Peyer's patch (tissue), 4 donors: ENCODE data around the gene UBQLN2. TPM values are rescaled to one million over a fixed set of nuclear protein-coding genes. Genes with fewer than 3 reads are reported as not detected.

ENCODE experiments used
- DNase-seq, 3 donors: peaks; one replicate each; pipeline ENCODE4 v3.0.0-alpha.2; 2017 to 2019
- H3K27ac ChIP-seq, 4 donors: fragments of 200-600 bp; sonication (generic); one replicate each; pipeline ENCODE4 v1.5.1; 2016 to 2019
- H3K27me3 ChIP-seq, 2 donors: fragments of 200-600 bp; sonication (generic); one replicate each; pipeline ENCODE4 v1.5.1; 2019
- H3K36me3 ChIP-seq, 3 donors: fragments of 200-600 bp; sonication (generic); one replicate each; pipeline ENCODE4 v1.5.1; 2016 to 2019
- H3K4me1 ChIP-seq, 4 donors: fragments of 200-600 bp; sonication (generic); one replicate each; pipeline ENCODE4 v1.5.1; 2016 to 2019
- H3K4me3 ChIP-seq, 4 donors: fragments of 200-600 bp; sonication (generic); 1 replicate in 3 of 4; 2 replicates in 1 of 4; pipeline ENCODE4 v1.5.1; 2016 to 2019; ENCODE audit warnings: mild to moderate bottlenecking in 1 of 4
- H3K9me3 ChIP-seq, 4 donors: fragments of 200-600 bp; sonication (generic); one replicate each; pipeline ENCODE4 v1.5.1; 2016 to 2019; ENCODE audit warnings: mild to moderate bottlenecking in 1 of 4
- POLR2A ChIP-seq, 2 donors: fragments of 450-650 bp; IDR thresholded peaks; one replicate each; pipeline ENCODE4 v1.5.1; 2017; ENCODE audit warnings: antibody characterized with exemption in 2 of 2, mild to moderate bottlenecking in 2 of 2, moderate library complexity in 2 of 2
- total RNA-seq, 4 donors: library from RNA; depleted of rRNA; stranded (reverse); fragments of >200 nt; gene quantifications; one replicate each; pipeline ENCODE4 v1.1.0, GENCODE V29; 2016
- TF ChIP-seq, protein P1 (sequence below), 6 experiments: fragments of 450-650 bp in 4 of 6; fragments of 200-600 bp in 2 of 6; sonication (generic) in 1 of 6; IDR thresholded peaks; one replicate each; pipeline ENCODE4 v1.5.1; 2017 to 2019; ENCODE audit warnings: antibody characterized with exemption in 6 of 6, mild to moderate bottlenecking in 3 of 6, moderate library complexity in 1 of 6

UBQLN2 gene
- total RNA-seq, 4 donors from 2014 or later = 21.5 to 24.3 (median 23.5) TPM

- no peaks in the 10 kb centered on the region for H3K9me3 ChIP-seq
- no peak for TF ChIP-seq POLR2A (IDR thresholded peaks at IDR 0.05)
- TF ChIP-seq, protein P1, sequence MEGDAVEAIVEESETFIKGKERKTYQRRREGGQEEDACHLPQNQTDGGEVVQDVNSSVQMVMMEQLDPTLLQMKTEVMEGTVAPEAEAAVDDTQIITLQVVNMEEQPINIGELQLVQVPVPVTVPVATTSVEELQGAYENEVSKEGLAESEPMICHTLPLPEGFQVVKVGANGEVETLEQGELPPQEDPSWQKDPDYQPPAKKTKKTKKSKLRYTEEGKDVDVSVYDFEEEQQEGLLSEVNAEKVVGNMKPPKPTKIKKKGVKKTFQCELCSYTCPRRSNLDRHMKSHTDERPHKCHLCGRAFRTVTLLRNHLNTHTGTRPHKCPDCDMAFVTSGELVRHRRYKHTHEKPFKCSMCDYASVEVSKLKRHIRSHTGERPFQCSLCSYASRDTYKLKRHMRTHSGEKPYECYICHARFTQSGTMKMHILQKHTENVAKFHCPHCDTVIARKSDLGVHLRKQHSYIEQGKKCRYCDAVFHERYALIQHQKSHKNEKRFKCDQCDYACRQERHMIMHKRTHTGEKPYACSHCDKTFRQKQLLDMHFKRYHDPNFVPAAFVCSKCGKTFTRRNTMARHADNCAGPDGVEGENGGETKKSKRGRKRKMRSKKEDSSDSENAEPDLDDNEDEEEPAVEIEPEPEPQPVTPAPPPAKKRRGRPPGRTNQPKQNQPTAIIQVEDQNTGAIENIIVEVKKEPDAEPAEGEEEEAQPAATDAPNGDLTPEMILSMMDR (IDR thresholded peaks at IDR 0.05) = no peak
- H3K4me1 ChIP-seq = no peaks in the 10 kb centered on the region
- H3K36me3 ChIP-seq = no peaks in the 10 kb centered on the region
- peak overlapping the region in 2 of 4 donors; percentile 42 to 59 for H3K27ac ChIP-seq
- no peak overlapping the region for H3K4me3 ChIP-seq
- peak in 2 of 3 donors; percentile 57 to 63 for DNase-seq
- H3K27me3 ChIP-seq = no peaks in the 10 kb centered on the region
Measured at GRCh38 chrX:56615282-56615681, 51.9 kb downstream of the UBQLN2 start.

Other genes starting within 250 kb of the UBQLN2 start
- 10 to 100 TPM in 3 of 4 donors, 1 to 10 TPM in 1; 9.1 to 14.0 (median 12.7) TPM for gene NBDY, start 165.6 kb downstream of the UBQLN2 start, total RNA-seq